K562 (cell line): ENCODE results near the gene ERCC6. TPM values are rescaled to one million over a fixed set of nuclear protein-coding genes. Genes with fewer than 3 reads are reported as not detected.

Source experiments
- BACH1 ChIP-seq: fragments of 200-800 bp; sonication (Bioruptor generic); IDR thresholded peaks from 2 replicates; pipeline ENCODE4 v1.6.1; 2016; ENCODE audit warnings: missing genetic modification characterization, missing compliant biosample characterization
- CBX3 ChIP-seq, 2 experiments: IDR thresholded peaks; 1 replicate in 1 of 2; 2 replicates in 1 of 2; pipeline ENCODE4 v1.6.1; 2012; ENCODE audit warnings: inconsistent platforms in 2 of 2, low read length in 2 of 2, borderline replicate concordance in 1 of 2, control low read depth in 1 of 2
- CREB1 ChIP-seq, 2 experiments: sonication (generic) in 1 of 2; formaldehyde crosslinking in 1 of 2; IDR thresholded peaks; 2 replicates each; pipeline versions ENCODE4 v1.6.1 to v1.8.0; 2012 to 2022; ENCODE audit warnings: inconsistent platforms in 1 of 2, mild to moderate bottlenecking in 1 of 2, missing genetic modification reagents in 1 of 2, moderate library complexity in 1 of 2
- EWSR1 ChIP-seq: fragments of 450-650 bp; IDR thresholded peaks from 2 replicates; pipeline ENCODE4 v1.6.1; 2018; ENCODE audit warnings: borderline replicate concordance, mild to moderate bottlenecking, low read depth, moderate library complexity; ENCODE audit not compliant: partially characterized antibody
- FOXO4 ChIP-seq: fragments of 450-650 bp; formaldehyde crosslinking; IDR thresholded peaks from 2 replicates; pipeline ENCODE4 v1.4.0; 2020; ENCODE audit warnings: mild to moderate bottlenecking, moderate library complexity
- HDAC2 ChIP-seq: fragments of 450-650 bp; IDR thresholded peaks from 2 replicates; pipeline ENCODE4 v1.6.1; 2016; ENCODE audit warnings: mild to moderate bottlenecking
- KAT7 ChIP-seq: sonication (generic); formaldehyde crosslinking; IDR thresholded peaks from 2 replicates; pipeline ENCODE4 v1.8.0; 2022; ENCODE audit warnings: missing genetic modification reagents, mild to moderate bottlenecking, borderline replicate concordance
- MTA1 ChIP-seq: fragments of 450-650 bp; IDR thresholded peaks from 2 replicates; pipeline ENCODE4 v1.6.1; 2017; ENCODE audit warnings: borderline replicate concordance
- MYNN ChIP-seq, 2 experiments: sonication (generic); formaldehyde crosslinking in 1 of 2; IDR thresholded peaks; 2 replicates each; pipeline versions ENCODE4 v1.5.0 to v1.6.1; 2016 to 2020; ENCODE audit warnings: antibody characterized with exemption in 1 of 2, missing genetic modification reagents in 1 of 2
- NRF1 ChIP-seq, 2 experiments: fragments of 450-650 bp; IDR thresholded peaks in 1 of 2; conservative IDR thresholded peaks in 1 of 2; 2 replicates each; pipeline ENCODE4 v1.6.1; 2014; ENCODE audit warnings: mild to moderate bottlenecking in 2 of 2
- RUNX1 ChIP-seq: sonication (generic); IDR thresholded peaks from 2 replicates; pipeline ENCODE4 v1.6.1; 2016; ENCODE audit warnings: antibody characterized with exemption, low read depth
- TAL1 ChIP-seq: fragments of 450-650 bp; IDR thresholded peaks from 2 replicates; pipeline ENCODE4 v1.6.1; 2016; ENCODE audit warnings: mild to moderate bottlenecking
- TOE1 ChIP-seq, 2 experiments: fragments of 450-650 bp in 1 of 2; sonication (generic) in 1 of 2; formaldehyde crosslinking in 1 of 2; IDR thresholded peaks; 2 replicates each; pipeline versions ENCODE4 v1.7.1 to v1.8.0; 2016 to 2022; ENCODE audit warnings: borderline replicate concordance in 2 of 2, mild to moderate bottlenecking in 2 of 2, antibody characterized with exemption in 1 of 2, inconsistent platforms in 1 of 2, low read depth in 1 of 2, missing genetic modification reagents in 1 of 2, moderate library complexity in 1 of 2
- ZKSCAN8 ChIP-seq: fragments of 200-800 bp; sonication (Bioruptor generic); IDR thresholded peaks from 2 replicates; pipeline ENCODE4 v1.6.1; 2016; ENCODE audit warnings: missing genetic modification characterization, missing compliant biosample characterization
- ZNF165 ChIP-seq: fragments of 250-450 bp; sonication (Bioruptor Pico); IDR thresholded peaks from 2 replicates; pipeline ENCODE4 v1.4.0; 2020; ENCODE audit warnings: borderline replicate concordance
- ZNF239 ChIP-seq: fragments of 250-450 bp; sonication (Bioruptor Pico); IDR thresholded peaks from 2 replicates; pipeline ENCODE4 v1.4.0; 2020; ENCODE audit warnings: mild to moderate bottlenecking
- ZNF253 ChIP-seq: fragments of 250-450 bp; sonication (Bioruptor Pico); conservative IDR thresholded peaks from 2 replicates; pipeline ENCODE4 v1.6.1; 2021; ENCODE audit warnings: mild to moderate bottlenecking
- ZNF717 ChIP-seq: fragments of 250-450 bp; sonication (Bioruptor Pico); IDR thresholded peaks from 2 replicates; pipeline ENCODE4 v1.5.0; 2021
- polyA plus RNA-seq, 8 experiments: library from polyadenylated mRNA; depleted of rRNA in 4 of 8; stranded (reverse) in 5 of 8; unstranded in 3 of 8; fragments of >200 nt; fragmentation: Nextera tagmentation in 2 of 8; fragmentation: Illumina TruSeq in 1 of 8; extraction: Ambion mirVana in 2 of 8; extraction: Trizol in 1 of 8; gene quantifications; 2 replicates each; pipeline versions ENCODE4 v1.2.1 to v1.2.3, GENCODE V29; 2011 to 2014; ENCODE audit warnings: inconsistent platforms in 1 of 8, missing spikeins in 1 of 8
- total RNA-seq, 7 experiments: library from RNA; depleted of rRNA in 6 of 7; stranded (reverse); fragments of >200 nt in 6 of 7; fragmentation: Illumina TruSeq in 2 of 7; extraction: Trizol in 2 of 7; gene quantifications; 2 replicates each; pipeline versions ENCODE4 v1.2.1 to v1.2.3, GENCODE V29; 2011 to 2021; ENCODE audit warnings: low replicate concordance in 1 of 7
- TF ChIP-seq, protein P1 (sequence below): fragments of 250-450 bp; sonication (Bioruptor Pico); IDR thresholded peaks from 2 replicates; pipeline ENCODE4 v1.5.0; 2021
- TF ChIP-seq, protein P2 (sequence below): fragments of 450-650 bp; IDR thresholded peaks from 2 replicates; pipeline ENCODE4 v1.6.1; 2018; ENCODE audit not compliant: partially characterized antibody
- TF ChIP-seq, protein P3 (sequence below): sonication (generic); formaldehyde crosslinking; IDR thresholded peaks from 2 replicates; pipeline ENCODE4 v1.8.0; 2022; ENCODE audit warnings: mild to moderate bottlenecking, missing genetic modification reagents

The ERCC6 gene
- total and polyA plus RNA-seq, 9 of the 15 experiments (the other 6 are each of a cell fraction or from before 2014, with no cell fraction given): 7.8 to 17.7 (median 11.8) TPM

GRCh38 chr10:49539320-49539885 is 482 bp upstream of the ERCC6 start (continued):
- TF ChIP-seq, protein P1, sequence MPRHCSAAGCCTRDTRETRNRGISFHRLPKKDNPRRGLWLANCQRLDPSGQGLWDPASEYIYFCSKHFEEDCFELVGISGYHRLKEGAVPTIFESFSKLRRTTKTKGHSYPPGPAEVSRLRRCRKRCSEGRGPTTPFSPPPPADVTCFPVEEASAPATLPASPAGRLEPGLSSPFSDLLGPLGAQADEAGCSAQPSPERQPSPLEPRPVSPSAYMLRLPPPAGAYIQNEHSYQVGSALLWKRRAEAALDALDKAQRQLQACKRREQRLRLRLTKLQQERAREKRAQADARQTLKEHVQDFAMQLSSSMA (CRISPR knock-in tag): no peak
- TF ChIP-seq NRF1 (conservative IDR thresholded peaks at IDR 0.05 in 1 of 2, IDR thresholded peaks at IDR 0.05 in 1 of 2) (no peak), EWSR1 (no peak), TAL1 (no peak), ZNF165 (no peak), CBX3 (IDR thresholded peaks at IDR 0.05; ENCODE audit: borderline replicate concordance in 1 of 2, low read length in 2 of 2) (peak in 1 of 2 experiments; percentile 68; a peak in 1 of 3 replicates), ZNF253 (CRISPR knock-in tag) (no peak), ZNF239 (CRISPR knock-in tag) (no peak), ZNF717 (CRISPR knock-in tag) (no peak), MTA1 (0 out of 2 replicates have a peak, but pooled peaks have one; percentile 16), BACH1 (tag) (no peak), RUNX1 (no peak), CREB1 (IDR thresholded peaks at IDR 0.05) (no peak), CREB1 (CRISPR knock-in tag; IDR thresholded peaks at IDR 0.05) (no peak), FOXO4 (CRISPR knock-in tag) (no peak), TOE1 (IDR thresholded peaks at IDR 0.05; ENCODE audit: borderline replicate concordance) (peak; percentile 55), TOE1 (CRISPR knock-in tag; IDR thresholded peaks at IDR 0.05; ENCODE audit: borderline replicate concordance, low read depth) (no peak), MYNN (IDR thresholded peaks at IDR 0.05) (no peak), MYNN (CRISPR knock-in tag; IDR thresholded peaks at IDR 0.05) (no peak), ZKSCAN8 (CRISPR knock-in tag) (no peak), HDAC2 (peak; percentile 84), KAT7 (no peak)
- TF ChIP-seq, protein P2, sequence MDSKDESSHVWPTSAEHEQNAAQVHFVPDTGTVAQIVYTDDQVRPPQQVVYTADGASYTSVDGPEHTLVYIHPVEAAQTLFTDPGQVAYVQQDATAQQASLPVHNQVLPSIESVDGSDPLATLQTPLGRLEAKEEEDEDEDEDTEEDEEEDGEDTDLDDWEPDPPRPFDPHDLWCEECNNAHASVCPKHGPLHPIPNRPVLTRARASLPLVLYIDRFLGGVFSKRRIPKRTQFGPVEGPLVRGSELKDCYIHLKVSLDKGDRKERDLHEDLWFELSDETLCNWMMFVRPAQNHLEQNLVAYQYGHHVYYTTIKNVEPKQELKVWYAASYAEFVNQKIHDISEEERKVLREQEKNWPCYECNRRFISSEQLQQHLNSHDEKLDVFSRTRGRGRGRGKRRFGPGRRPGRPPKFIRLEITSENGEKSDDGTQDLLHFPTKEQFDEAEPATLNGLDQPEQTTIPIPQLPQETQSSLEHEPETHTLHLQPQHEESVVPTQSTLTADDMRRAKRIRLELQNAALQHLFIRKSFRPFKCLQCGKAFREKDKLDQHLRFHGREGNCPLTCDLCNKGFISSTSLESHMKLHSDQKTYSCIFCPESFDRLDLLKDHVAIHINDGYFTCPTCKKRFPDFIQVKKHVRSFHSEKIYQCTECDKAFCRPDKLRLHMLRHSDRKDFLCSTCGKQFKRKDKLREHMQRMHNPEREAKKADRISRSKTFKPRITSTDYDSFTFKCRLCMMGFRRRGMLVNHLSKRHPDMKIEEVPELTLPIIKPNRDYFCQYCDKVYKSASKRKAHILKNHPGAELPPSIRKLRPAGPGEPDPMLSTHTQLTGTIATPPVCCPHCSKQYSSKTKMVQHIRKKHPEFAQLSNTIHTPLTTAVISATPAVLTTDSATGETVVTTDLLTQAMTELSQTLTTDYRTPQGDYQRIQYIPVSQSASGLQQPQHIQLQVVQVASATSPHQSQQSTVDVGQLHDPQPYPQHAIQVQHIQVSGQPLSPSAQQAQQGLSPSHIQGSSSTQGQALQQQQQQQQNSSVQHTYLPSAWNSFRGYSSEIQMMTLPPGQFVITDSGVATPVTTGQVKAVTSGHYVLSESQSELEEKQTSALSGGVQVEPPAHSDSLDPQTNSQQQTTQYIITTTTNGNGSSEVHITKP: peak; percentile 37
- TF ChIP-seq, protein P3, sequence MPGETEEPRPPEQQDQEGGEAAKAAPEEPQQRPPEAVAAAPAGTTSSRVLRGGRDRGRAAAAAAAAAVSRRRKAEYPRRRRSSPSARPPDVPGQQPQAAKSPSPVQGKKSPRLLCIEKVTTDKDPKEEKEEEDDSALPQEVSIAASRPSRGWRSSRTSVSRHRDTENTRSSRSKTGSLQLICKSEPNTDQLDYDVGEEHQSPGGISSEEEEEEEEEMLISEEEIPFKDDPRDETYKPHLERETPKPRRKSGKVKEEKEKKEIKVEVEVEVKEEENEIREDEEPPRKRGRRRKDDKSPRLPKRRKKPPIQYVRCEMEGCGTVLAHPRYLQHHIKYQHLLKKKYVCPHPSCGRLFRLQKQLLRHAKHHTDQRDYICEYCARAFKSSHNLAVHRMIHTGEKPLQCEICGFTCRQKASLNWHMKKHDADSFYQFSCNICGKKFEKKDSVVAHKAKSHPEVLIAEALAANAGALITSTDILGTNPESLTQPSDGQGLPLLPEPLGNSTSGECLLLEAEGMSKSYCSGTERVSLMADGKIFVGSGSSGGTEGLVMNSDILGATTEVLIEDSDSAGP: no peak
